GM12801 (cell line): Measurements from ENCODE around the gene INO80.

Source experiments
- CTCF ChIP-seq: IDR thresholded peaks from one replicate; pipeline ENCODE4 v1.5.1; 2011; ENCODE audit warnings: control low read depth; ENCODE audit not compliant: insufficient read length; ENCODE audit errors: extremely low read depth

Gene INO80

GRCh38 chr15:40944510-40945296, 171.4 kb downstream of the INO80 start:
- TF ChIP-seq CTCF = no peak

- no peak for TF ChIP-seq CTCF
Observed at GRCh38 chr15:40943764-40944365, 172.2 kb downstream of the INO80 start.

GRCh38 chr15:40942878-40943277, 173.2 kb downstream of the INO80 start:
- no peak for TF ChIP-seq CTCF

- TF ChIP-seq CTCF = no peak
Observed at GRCh38 chr15:40942337-40942854, 173.7 kb downstream of the INO80 start.

GRCh38 chr15:40941528-40942336, 174.3 kb downstream of the INO80 start:
- no peak for TF ChIP-seq CTCF

DNA sequence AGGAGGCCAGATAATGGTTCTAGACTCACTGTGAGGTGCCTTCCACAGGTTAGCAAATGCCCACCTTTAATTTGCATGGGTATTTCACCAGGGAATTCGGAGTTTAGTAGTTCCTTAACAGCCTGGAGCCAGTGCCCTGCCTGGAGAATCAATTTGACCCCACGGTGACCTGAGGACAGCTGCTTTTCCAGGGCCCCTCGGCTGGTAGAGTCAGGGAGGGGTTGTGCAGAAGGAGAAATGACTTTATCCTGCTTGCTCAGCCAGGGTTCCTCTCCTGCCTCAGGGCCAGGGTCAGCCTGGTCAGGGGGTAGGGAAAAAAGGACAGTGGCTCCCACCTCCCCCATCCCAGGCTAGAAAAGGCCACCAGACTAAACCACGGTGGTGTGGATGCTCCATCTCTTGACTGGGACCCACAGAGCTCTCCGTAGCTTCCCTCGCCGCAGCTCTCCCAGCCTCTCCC, 175.0 kb downstream of the INO80 start:
- TF ChIP-seq CTCF = no peak

GRCh38 chr15:40940296-40940801, 175.7 kb downstream of the INO80 start:
- TF ChIP-seq CTCF = no peak
